Keratinocyte (primary cell): ENCODE measurements around the gene ABHD6. TPM values are rescaled to one million over a fixed set of nuclear protein-coding genes. Genes with fewer than 3 reads are reported as not detected.

ENCODE experiments used
- DNase-seq: peaks from one replicate; pipeline ENCODE4 v3.0.0-alpha.2; 2011; ENCODE audit warnings: low read depth, missing footprints, low spot score
- FAIRE-seq: peaks from 2 replicates; lab custom pipeline; 2011; peaks lifted over from hg19 to GRCh38; lab: Jason Lieb, UNC
- H2AFZ ChIP-seq: 2 replicates; pipeline ENCODE4 v1.6.0; 2012; ENCODE audit warnings: low read length, control low read depth, inconsistent platforms; ENCODE audit not compliant: control insufficient read depth
- H3K27ac ChIP-seq: 2 replicates; pipeline ENCODE4 v1.5.1; 2011; ENCODE audit warnings: low read length; ENCODE audit not compliant: control insufficient read depth, insufficient read depth
- H3K27me3 ChIP-seq: 3 replicates; pipeline ENCODE4 v1.6.0; 2011; ENCODE audit warnings: low read length; ENCODE audit not compliant: control insufficient read depth, insufficient read depth; ENCODE audit errors: extremely low read depth
- H3K36me3 ChIP-seq, 2 experiments: 2 replicates in 1 of 2; 3 replicates in 1 of 2; pipeline ENCODE4 v1.5.1; 2011; ENCODE audit warnings: low read length in 2 of 2, mild to moderate bottlenecking in 1 of 2; ENCODE audit not compliant: control insufficient read depth in 2 of 2, insufficient read depth in 2 of 2; ENCODE audit errors: extremely low read depth in 1 of 2
- H3K4me1 ChIP-seq: 3 replicates; pipeline ENCODE4 v1.5.1; 2011; ENCODE audit warnings: low read length; ENCODE audit not compliant: control insufficient read depth, insufficient read depth; ENCODE audit errors: extremely low read depth
- H3K4me2 ChIP-seq: 3 replicates; pipeline ENCODE4 v1.6.0; 2011; ENCODE audit warnings: low read depth, low read length; ENCODE audit not compliant: control insufficient read depth, insufficient read depth; ENCODE audit errors: extremely low read depth
- H3K4me3 ChIP-seq, 3 experiments: fragments of 200-600 bp in 1 of 3; sonication (generic) in 1 of 3; 2 replicates in 2 of 3; 3 replicates in 1 of 3; pipeline ENCODE4 v1.5.1; 2011 to 2016; ENCODE audit warnings: low read length in 3 of 3, mild to moderate bottlenecking in 3 of 3, control low read depth in 2 of 3, inconsistent platforms in 1 of 3, low read depth in 1 of 3, mixed read lengths in 1 of 3, mixed run types in 1 of 3, moderate library complexity in 1 of 3; ENCODE audit not compliant: control insufficient read depth in 2 of 3, insufficient read depth in 2 of 3; ENCODE audit errors: extremely low read depth in 1 of 3
- H3K79me2 ChIP-seq: 2 replicates; pipeline ENCODE4 v1.6.0; 2012; ENCODE audit warnings: low read length; ENCODE audit not compliant: control insufficient read depth, insufficient read depth
- H3K9ac ChIP-seq: 3 replicates; pipeline ENCODE4 v1.6.0; 2011; ENCODE audit warnings: low read length; ENCODE audit not compliant: control insufficient read depth, insufficient read depth; ENCODE audit errors: extremely low read depth
- H3K9me1 ChIP-seq: 3 replicates; pipeline ENCODE4 v1.6.0; 2011; ENCODE audit warnings: low read length; ENCODE audit not compliant: control insufficient read depth, insufficient read depth; ENCODE audit errors: extremely low read depth
- H3K9me3 ChIP-seq: 2 replicates; pipeline ENCODE4 v1.5.1; 2012; ENCODE audit warnings: low read depth, low read length; ENCODE audit not compliant: control insufficient read depth
- H4K20me1 ChIP-seq: 3 replicates; pipeline ENCODE4 v1.6.0; 2011; ENCODE audit warnings: low read length; ENCODE audit not compliant: control insufficient read depth, insufficient read depth; ENCODE audit errors: extremely low read depth
- EZH2 ChIP-seq: IDR thresholded peaks from one replicate; pipeline ENCODE4 v1.6.1; 2012; ENCODE audit warnings: inconsistent platforms, mild to moderate bottlenecking, low read length, moderate library complexity
- dilution Hi-C: fragments of 300-500 bp; cut with MboI; formaldehyde crosslinking; loops from one replicate; pipeline ENCODE4 v1.7.0; 2020; ENCODE audit warnings: low sequenced_read_pairs; ENCODE audit not compliant: extremely low pct_ligation_motif_present
- polyA plus RNA-seq, 5 experiments: library from polyadenylated mRNA; depleted of rRNA in 3 of 5; stranded (reverse) in 3 of 5; stranded (forward) in 1 of 5; unstranded in 1 of 5; fragments of >200 nt; gene quantifications; 1 replicate in 1 of 5; 2 replicates in 3 of 5; 3 replicates in 1 of 5; pipeline versions ENCODE4 v1.2.1 to v1.2.3, GENCODE V29; 2011 to 2012; ENCODE audit warnings: missing spikeins in 2 of 5, low read depth in 1 of 5, low replicate concordance in 1 of 5
- TF ChIP-seq, protein P1 (sequence below), 3 experiments: IDR thresholded peaks in 1 of 3; conservative IDR thresholded peaks in 1 of 3; optimal IDR thresholded peaks in 1 of 3; 2 replicates in 2 of 3; 3 replicates in 1 of 3; pipeline versions ENCODE3 to v1.5.1; 2011; ENCODE audit warnings: low read length in 3 of 3, mild to moderate bottlenecking in 3 of 3, moderate library complexity in 2 of 3, control low read depth in 1 of 3, inconsistent platforms in 1 of 3; ENCODE audit not compliant: insufficient read depth in 2 of 3; ENCODE audit errors: extremely low read depth in 1 of 3

The ABHD6 gene
- polyA plus RNA-seq, 1 donor (not counting 4 experiments of a cell fraction or from before 2014, with no cell fraction given), result 15.2 TPM

DNA sequence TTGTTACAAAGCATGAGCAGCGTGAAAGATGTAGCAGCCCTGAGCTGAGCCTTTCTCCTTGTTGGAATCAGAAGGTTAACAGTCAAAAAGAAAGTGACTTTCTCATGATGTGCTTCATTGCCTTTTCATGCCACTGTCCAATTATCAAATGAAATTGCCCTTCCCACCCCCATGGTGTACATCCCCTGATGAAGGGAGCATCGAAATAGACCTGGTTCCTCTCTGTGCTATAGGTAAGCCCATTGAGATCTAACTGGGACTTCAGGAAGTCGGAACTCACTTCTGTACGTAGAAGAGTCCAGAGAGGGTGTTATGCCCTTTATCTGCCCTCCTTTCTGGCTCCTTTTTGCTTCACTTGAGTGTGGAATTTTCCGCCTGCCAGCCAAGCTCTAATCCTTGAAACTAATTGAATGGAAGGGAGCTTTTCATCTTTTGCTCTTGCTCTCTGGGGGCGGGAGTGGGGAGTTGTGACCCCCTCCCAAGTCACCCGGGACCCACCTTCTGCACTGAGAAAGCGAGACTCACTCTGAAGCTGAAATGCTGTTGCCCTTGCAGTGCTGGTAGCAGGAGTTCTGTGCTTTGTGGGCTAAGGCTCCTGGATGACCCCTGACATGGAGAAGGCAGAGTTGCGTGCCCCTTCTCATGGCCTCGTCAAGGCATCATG is 20.9 kb downstream of the ABHD6 start:
- DNase-seq (no peak), FAIRE-seq (no peak)
- Histone ChIP-seq H3K9ac (no peak overlapping the region), H3K4me2 (no peak overlapping the region), H4K20me1 (no peaks in the 10 kb centered on the region), H3K27ac (no peak overlapping the region), H3K4me3 (no peak overlapping the region), H3K79me2 (no peaks in the 10 kb centered on the region), H3K4me1 (no peaks in the 10 kb centered on the region), H3K9me3 (no peaks in the 10 kb centered on the region), H2AFZ (no peak overlapping the region), H3K27me3 (no peaks in the 10 kb centered on the region), H3K9me1 (no peaks in the 10 kb centered on the region), H3K36me3 (peaks cover 0 to 5% of the 10 kb centered on the region in 2 experiments)
- dilution Hi-C loops, result no loop called here
- TF ChIP-seq, protein P1, sequence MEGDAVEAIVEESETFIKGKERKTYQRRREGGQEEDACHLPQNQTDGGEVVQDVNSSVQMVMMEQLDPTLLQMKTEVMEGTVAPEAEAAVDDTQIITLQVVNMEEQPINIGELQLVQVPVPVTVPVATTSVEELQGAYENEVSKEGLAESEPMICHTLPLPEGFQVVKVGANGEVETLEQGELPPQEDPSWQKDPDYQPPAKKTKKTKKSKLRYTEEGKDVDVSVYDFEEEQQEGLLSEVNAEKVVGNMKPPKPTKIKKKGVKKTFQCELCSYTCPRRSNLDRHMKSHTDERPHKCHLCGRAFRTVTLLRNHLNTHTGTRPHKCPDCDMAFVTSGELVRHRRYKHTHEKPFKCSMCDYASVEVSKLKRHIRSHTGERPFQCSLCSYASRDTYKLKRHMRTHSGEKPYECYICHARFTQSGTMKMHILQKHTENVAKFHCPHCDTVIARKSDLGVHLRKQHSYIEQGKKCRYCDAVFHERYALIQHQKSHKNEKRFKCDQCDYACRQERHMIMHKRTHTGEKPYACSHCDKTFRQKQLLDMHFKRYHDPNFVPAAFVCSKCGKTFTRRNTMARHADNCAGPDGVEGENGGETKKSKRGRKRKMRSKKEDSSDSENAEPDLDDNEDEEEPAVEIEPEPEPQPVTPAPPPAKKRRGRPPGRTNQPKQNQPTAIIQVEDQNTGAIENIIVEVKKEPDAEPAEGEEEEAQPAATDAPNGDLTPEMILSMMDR (optimal IDR thresholded peaks at IDR 0.05 in 1 of 3, IDR thresholded peaks at IDR 0.05 in 1 of 3, conservative IDR thresholded peaks at IDR 0.05 in 1 of 3; ENCODE audit: extremely low read depth in 1 of 3, insufficient read depth in 2 of 3, low read length in 3 of 3), result no peak
- TF ChIP-seq EZH2, result no peak

DNA sequence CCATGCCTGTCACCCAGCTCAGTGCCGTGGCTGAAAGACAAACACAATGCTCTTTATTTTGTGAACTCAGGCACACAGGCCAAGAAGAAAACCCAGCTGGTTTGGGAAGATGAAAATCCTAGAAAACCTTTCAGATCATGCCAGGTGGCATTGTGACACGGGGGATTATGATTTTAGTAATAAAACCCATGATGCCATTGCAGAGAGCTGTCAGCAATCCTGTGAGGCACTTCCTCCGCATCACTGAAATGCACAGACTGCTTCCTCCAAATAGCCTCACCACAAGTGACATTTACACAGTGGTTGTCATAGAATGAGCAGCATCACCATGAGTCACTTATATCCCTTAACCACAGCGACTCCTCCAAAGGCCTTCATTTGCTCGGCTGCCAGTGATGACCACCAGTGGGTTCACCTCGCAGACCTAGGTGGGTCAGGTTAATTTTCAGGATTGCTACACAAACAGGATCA is 22.7 kb downstream of the ABHD6 start:
- Histone ChIP-seq H2AFZ (no peak overlapping the region), H3K9me3 (no peaks in the 10 kb centered on the region), H3K4me1 (no peaks in the 10 kb centered on the region), H3K27me3 (no peaks in the 10 kb centered on the region), H3K27ac (no peak overlapping the region), H3K4me2 (no peak overlapping the region), H3K9me1 (no peaks in the 10 kb centered on the region), H4K20me1 (no peaks in the 10 kb centered on the region), H3K36me3 (peaks cover 0 to 5% of the 10 kb centered on the region in 2 experiments), H3K4me3 (no peak overlapping the region), H3K9ac (no peak overlapping the region), H3K79me2 (no peaks in the 10 kb centered on the region)
- no peak for FAIRE-seq
- DNase-seq, result no peak
- TF ChIP-seq, protein P1 (optimal IDR thresholded peaks at IDR 0.05 in 1 of 3, IDR thresholded peaks at IDR 0.05 in 1 of 3, conservative IDR thresholded peaks at IDR 0.05 in 1 of 3; ENCODE audit: extremely low read depth in 1 of 3, insufficient read depth in 2 of 3, low read length in 3 of 3), result no peak
- dilution Hi-C loops, result no loop called here
